ENCODE measurements around the gene TMEM270. TPM values are rescaled to one million over a fixed set of nuclear protein-coding genes. Genes with fewer than 3 reads are reported as not detected.

TMEM270 gene
- total RNA-seq, 4 donors from 2014 or later = not detected

GRCh38 chr7:73909051-73909941 is 48.3 kb downstream of the TMEM270 start:
- DNase-seq (ENCODE audit: low spot score) = no peak

GRCh38 chr7:73909996-73910395 is 49.0 kb downstream of the TMEM270 start:
- TF ChIP-seq CTCF (IDR thresholded peaks at IDR 0.05) = no peak
- ATAC-seq (ENCODE audit: low FRiP score) (no peak), DNase-seq (ENCODE audit: low spot score) (no peak)

More at GRCh38 chr7:73909051-73909941, 48.3 kb downstream of the TMEM270 start:
- no peak for ATAC-seq (ENCODE audit: low FRiP score)
- TF ChIP-seq CTCF (IDR thresholded peaks at IDR 0.05) = no peak

GRCh38 chr7:73912223-73912622 is 51.3 kb downstream of the TMEM270 start:
- no peak for TF ChIP-seq CTCF (IDR thresholded peaks at IDR 0.05)
- no peak for DNase-seq (ENCODE audit: low spot score)
- no peak for ATAC-seq (ENCODE audit: low FRiP score)

Other genes starting within 250 kb of the TMEM270 start
- gene MLXIPL, start 236.6 kb upstream of the TMEM270 start, total RNA-seq = 100 to 1,000 TPM in 1 of 4 donors, 10 to 100 TPM in 3; 37.3 to 217 (median 54.5) TPM
- gene VPS37D, start 193.3 kb upstream of the TMEM270 start, total RNA-seq = 1 to 10 TPM in 2 of 4 donors, under 1 TPM in 1, not detected in 1; 0.28 to 1.5 (median 1.1) TPM
- gene DNAJC30, start 177.7 kb upstream of the TMEM270 start, total RNA-seq = 1 to 10 TPM; 4.0 to 5.3 (median 4.7) TPM
- gene BUD23, start 177.6 kb upstream of the TMEM270 start, total RNA-seq = 10 to 100 TPM; 28.8 to 52.2 (median 45.0) TPM
- gene STX1A, start 141.5 kb upstream of the TMEM270 start, total RNA-seq = 10 to 100 TPM in 1 of 4 donors, 1 to 10 TPM in 3; 3.6 to 10.4 (median 4.8) TPM
- gene ABHD11, start 122.4 kb upstream of the TMEM270 start, total RNA-seq = 10 to 100 TPM in 2 of 4 donors, 1 to 10 TPM in 2; 6.6 to 13.9 (median 9.4) TPM
- gene CLDN3, start 90.9 kb upstream of the TMEM270 start, total RNA-seq = under 1 TPM in 1 of 4 donors, not detected in 3; 0.28 TPM
- gene CLDN4, start 30.2 kb upstream of the TMEM270 start, total RNA-seq = under 1 TPM in 3 of 4 donors, not detected in 1; 0.19 to 0.65 (median 0.60) TPM
- gene METTL27, start 18.6 kb upstream of the TMEM270 start, total RNA-seq = 1 to 10 TPM in 3 of 4 donors, not detected in 1; 2.5 to 5.7 (median 3.4) TPM
- gene ELN, start 167.0 kb downstream of the TMEM270 start, total RNA-seq = 100 to 1,000 TPM in 2 of 4 donors, 10 to 100 TPM in 2; 61.2 to 133 (median 83.8) TPM
- gene LIMK1, start 222.6 kb downstream of the TMEM270 start, total RNA-seq = 10 to 100 TPM; 10.4 to 31.0 (median 14.6) TPM

All from omental fat pad (tissue), 4 donors.